Measurements from ENCODE around the gene ARRB1. TPM values are rescaled to one million over a fixed set of nuclear protein-coding genes. Genes with fewer than 3 reads are reported as not detected.

ARRB1 gene
- total and polyA plus RNA-seq, 9 of the 15 experiments (the other 6 are each of a cell fraction or from before 2014, with no cell fraction given) = 6.6 to 45.4 (median 28.5) TPM

DNA sequence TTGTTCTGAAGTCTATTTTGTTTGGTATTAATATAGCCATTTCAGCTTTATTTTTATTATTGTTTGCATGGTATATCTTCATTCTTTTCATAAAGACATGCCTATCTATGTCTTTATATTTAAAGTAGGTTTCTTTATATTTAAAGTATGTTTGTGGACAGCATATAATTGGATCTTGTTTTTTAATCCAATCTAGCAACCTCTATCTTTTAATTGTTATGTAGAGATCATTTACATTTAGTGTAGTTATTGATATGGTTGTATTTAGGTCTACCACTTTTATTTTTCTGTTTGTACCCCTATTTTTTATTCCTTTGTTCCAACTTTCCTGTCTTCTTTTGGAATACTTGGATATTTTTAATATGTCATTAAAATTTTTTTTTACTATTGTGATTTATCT is 97.1 kb downstream of the ARRB1 start:
- FAIRE-seq = no peak
- H3K79me2 ChIP-seq (ENCODE audit: control insufficient read depth, insufficient read depth, low read length) = no peaks in the 10 kb centered on the region
- no peaks in the 10 kb centered on the region for H4K20me1 ChIP-seq (replicated peaks; ENCODE audit: control insufficient read depth, insufficient read depth, low read length)
- DNase-seq (ENCODE audit: extremely low read depth in 1 of 4, low spot score in 3 of 4) = no peak
- ATAC-seq = no peak
- H3K9me3 ChIP-seq (replicated peaks; ENCODE audit: control insufficient read depth, insufficient read depth, low read depth, low read length) = peaks cover 2% of the 10 kb centered on the region; the same call in 1 of the 2 replicates
- no TSS peak for BruUV-seq (replicated peaks)
- no peaks in the 10 kb centered on the region for H3K27me3 ChIP-seq (ENCODE audit: control insufficient read depth in 2 of 2, insufficient read depth in 2 of 2, low read length in 2 of 2)
- H3K4me3 ChIP-seq = no peak overlapping the region
- no peaks in the 10 kb centered on the region for H3K36me3 ChIP-seq (ENCODE audit: control insufficient read depth, insufficient read depth, low read length)
- H2AFZ ChIP-seq (ENCODE audit: low read depth, low read length) = no peak overlapping the region
- in situ Hi-C loops (cut with MboI) = no loop called here
- ChIA-PET CTCF (ENCODE audit: low intra/inter-chr PET ratio) (interaction anchor here (0.6 to 0.7 kb wide), 2 partner anchors 206 to 553 kb away, joined by 3 read pairs; no protein-coding TSS in a partner anchor), POLR2A (no interaction called here)
- no peaks in the 10 kb centered on the region for H3K4me1 ChIP-seq (replicated peaks in 1 of 2; ENCODE audit: control insufficient read depth in 2 of 2, insufficient read depth in 2 of 2, low read length in 2 of 2)
- intact Hi-C loops (cut with micrococcal nuclease) = no loop called here
- H3K4me2 ChIP-seq (ENCODE audit: insufficient read depth, low read length) = no peak overlapping the region
- no peak overlapping the region for H3K27ac ChIP-seq (ENCODE audit: extremely low read depth, low read depth, low read length)
- H3K9me1 ChIP-seq (ENCODE audit: control insufficient read depth, insufficient read depth, low read length) = no peaks in the 10 kb centered on the region
- H3K9ac ChIP-seq (ENCODE audit: insufficient read depth in 1 of 2, low read depth in 2 of 2, low read length in 2 of 2) = no peak overlapping the region
- TF ChIP-seq ZNF507 (tag; conservative IDR thresholded peaks at IDR 0.05) (peak; percentile 93), KDM2B (CRISPR knock-in tag; IDR thresholded peaks at IDR 0.05) (no peak)

DNA sequence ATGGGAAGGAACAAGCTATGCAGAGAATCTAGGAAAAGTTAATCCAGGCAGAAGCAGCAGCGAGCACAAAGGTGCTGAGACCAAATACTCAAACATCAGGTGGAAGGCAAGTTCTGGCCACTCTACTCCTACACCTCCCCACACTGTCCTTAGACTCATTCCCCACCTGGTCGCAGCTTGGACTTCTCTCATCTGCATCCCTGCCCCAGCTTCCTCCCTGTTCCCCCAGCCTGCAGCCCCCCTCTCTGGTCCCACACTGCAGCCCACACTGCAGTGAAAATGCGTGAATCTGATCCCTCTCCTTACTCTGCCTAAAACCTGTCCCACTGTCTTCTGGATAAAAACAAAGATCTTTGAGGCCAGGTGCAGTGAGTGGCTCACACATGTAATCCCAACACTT is 101.8 kb downstream of the ARRB1 start:
- in situ Hi-C loops (cut with MboI) = loop anchor here (5.0 kb wide), 2 partner anchors 227 to 322 kb away; no protein-coding TSS in a partner anchor
- TF ChIP-seq, protein P1, sequence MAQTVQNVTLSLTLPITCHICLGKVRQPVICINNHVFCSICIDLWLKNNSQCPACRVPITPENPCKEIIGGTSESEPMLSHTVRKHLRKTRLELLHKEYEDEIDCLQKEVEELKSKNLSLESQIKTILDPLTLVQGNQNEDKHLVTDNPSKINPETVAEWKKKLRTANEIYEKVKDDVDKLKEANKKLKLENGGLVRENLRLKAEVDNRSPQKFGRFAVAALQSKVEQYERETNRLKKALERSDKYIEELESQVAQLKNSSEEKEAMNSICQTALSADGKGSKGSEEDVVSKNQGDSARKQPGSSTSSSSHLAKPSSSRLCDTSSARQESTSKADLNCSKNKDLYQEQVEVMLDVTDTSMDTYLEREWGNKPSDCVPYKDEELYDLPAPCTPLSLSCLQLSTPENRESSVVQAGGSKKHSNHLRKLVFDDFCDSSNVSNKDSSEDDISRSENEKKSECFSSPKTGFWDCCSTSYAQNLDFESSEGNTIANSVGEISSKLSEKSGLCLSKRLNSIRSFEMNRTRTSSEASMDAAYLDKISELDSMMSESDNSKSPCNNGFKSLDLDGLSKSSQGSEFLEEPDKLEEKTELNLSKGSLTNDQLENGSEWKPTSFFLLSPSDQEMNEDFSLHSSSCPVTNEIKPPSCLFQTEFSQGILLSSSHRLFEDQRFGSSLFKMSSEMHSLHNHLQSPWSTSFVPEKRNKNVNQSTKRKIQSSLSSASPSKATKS (CRISPR knock-in tag; IDR thresholded peaks at IDR 0.05) = no peak
- TF ChIP-seq ZNF717 (CRISPR knock-in tag; IDR thresholded peaks at IDR 0.05) (no peak), HNRNPK (IDR thresholded peaks at IDR 0.05; ENCODE audit: low read depth, low read length, poor library complexity, severe bottlenecking) (no peak), SNIP1 (IDR thresholded peaks at IDR 0.05; ENCODE audit: low read depth) (no peak), RAD51 (IDR thresholded peaks at IDR 0.05; ENCODE audit: borderline replicate concordance, low read depth) (no peak), KLF6 (CRISPR knock-in tag; IDR thresholded peaks at IDR 0.05; ENCODE audit: borderline replicate concordance) (no peak)
- TF ChIP-seq, protein P2, sequence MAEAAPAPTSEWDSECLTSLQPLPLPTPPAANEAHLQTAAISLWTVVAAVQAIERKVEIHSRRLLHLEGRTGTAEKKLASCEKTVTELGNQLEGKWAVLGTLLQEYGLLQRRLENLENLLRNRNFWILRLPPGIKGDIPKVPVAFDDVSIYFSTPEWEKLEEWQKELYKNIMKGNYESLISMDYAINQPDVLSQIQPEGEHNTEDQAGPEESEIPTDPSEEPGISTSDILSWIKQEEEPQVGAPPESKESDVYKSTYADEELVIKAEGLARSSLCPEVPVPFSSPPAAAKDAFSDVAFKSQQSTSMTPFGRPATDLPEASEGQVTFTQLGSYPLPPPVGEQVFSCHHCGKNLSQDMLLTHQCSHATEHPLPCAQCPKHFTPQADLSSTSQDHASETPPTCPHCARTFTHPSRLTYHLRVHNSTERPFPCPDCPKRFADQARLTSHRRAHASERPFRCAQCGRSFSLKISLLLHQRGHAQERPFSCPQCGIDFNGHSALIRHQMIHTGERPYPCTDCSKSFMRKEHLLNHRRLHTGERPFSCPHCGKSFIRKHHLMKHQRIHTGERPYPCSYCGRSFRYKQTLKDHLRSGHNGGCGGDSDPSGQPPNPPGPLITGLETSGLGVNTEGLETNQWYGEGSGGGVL (CRISPR knock-in tag; IDR thresholded peaks at IDR 0.05) = no peak
- TF ChIP-seq, protein P3, sequence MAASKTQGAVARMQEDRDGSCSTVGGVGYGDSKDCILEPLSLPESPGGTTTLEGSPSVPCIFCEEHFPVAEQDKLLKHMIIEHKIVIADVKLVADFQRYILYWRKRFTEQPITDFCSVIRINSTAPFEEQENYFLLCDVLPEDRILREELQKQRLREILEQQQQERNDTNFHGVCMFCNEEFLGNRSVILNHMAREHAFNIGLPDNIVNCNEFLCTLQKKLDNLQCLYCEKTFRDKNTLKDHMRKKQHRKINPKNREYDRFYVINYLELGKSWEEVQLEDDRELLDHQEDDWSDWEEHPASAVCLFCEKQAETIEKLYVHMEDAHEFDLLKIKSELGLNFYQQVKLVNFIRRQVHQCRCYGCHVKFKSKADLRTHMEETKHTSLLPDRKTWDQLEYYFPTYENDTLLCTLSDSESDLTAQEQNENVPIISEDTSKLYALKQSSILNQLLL (CRISPR knock-in tag; IDR thresholded peaks at IDR 0.05; ENCODE audit: borderline replicate concordance) = no peak

More for the DNA sequence above, 101.8 kb downstream of the ARRB1 start:
- Histone ChIP-seq H3K9me3 (replicated peaks; ENCODE audit: control insufficient read depth, insufficient read depth, low read depth, low read length) (peaks cover 2% of the 10 kb centered on the region; the same call in 1 of the 2 replicates), H3K27me3 (ENCODE audit: control insufficient read depth in 2 of 2, insufficient read depth in 2 of 2, low read length in 2 of 2) (no peaks in the 10 kb centered on the region; a peak in 2 of 5 replicates), H3K4me3 (no peak overlapping the region), H3K79me2 (ENCODE audit: control insufficient read depth, insufficient read depth, low read length) (no peaks in the 10 kb centered on the region), H3K36me3 (ENCODE audit: control insufficient read depth, insufficient read depth, low read length) (no peaks in the 10 kb centered on the region), H3K27ac (ENCODE audit: extremely low read depth, low read depth, low read length) (no peak overlapping the region), H2AFZ (ENCODE audit: low read depth, low read length) (no peak overlapping the region), H4K20me1 (replicated peaks; ENCODE audit: control insufficient read depth, insufficient read depth, low read length) (no peaks in the 10 kb centered on the region), H3K4me1 (replicated peaks in 1 of 2; ENCODE audit: control insufficient read depth in 2 of 2, insufficient read depth in 2 of 2, low read length in 2 of 2) (no peaks in the 10 kb centered on the region; a peak in 1 of 5 replicates), H3K9ac (ENCODE audit: insufficient read depth in 1 of 2, low read depth in 2 of 2, low read length in 2 of 2) (no peak overlapping the region), H3K4me2 (ENCODE audit: insufficient read depth, low read length) (no peak overlapping the region), H3K9me1 (ENCODE audit: control insufficient read depth, insufficient read depth, low read length) (no peaks in the 10 kb centered on the region)
- ChIA-PET CTCF (ENCODE audit: low intra/inter-chr PET ratio) (interaction anchor here (1.7 to 4.2 kb wide), 5 partner anchors 35 to 547 kb away, joined by 9 to 92 read pairs (median 31); no protein-coding TSS in a partner anchor), POLR2A (interaction anchor here (0.7 kb wide), 1 partner anchor 19 kb away, joined by 3 read pairs; no protein-coding TSS in a partner anchor)
- no TSS peak for BruUV-seq (replicated peaks)
- intact Hi-C loops (cut with micrococcal nuclease) = loop anchor here (5.0 to 10.0 kb wide), 2 partner anchors 42 to 545 kb away; no protein-coding TSS in a partner anchor
- FAIRE-seq (no peak), DNase-seq (ENCODE audit: extremely low read depth in 1 of 4, low spot score in 3 of 4) (no peak), ATAC-seq (no peak)
- 3% methylated on average over 3 of the region's 3 CpGs for WGBS (ENCODE audit: insufficient coverage, low coverage, missing lambda C conversion rate)
